ENCODE results near the gene GRXCR2.
"Not testable (repeated sequence)": the region's sequence is repeated elsewhere in the genome, so short reads cannot be mapped to it uniquely, and the experiment has no call there.

Gene GRXCR2

DNA sequence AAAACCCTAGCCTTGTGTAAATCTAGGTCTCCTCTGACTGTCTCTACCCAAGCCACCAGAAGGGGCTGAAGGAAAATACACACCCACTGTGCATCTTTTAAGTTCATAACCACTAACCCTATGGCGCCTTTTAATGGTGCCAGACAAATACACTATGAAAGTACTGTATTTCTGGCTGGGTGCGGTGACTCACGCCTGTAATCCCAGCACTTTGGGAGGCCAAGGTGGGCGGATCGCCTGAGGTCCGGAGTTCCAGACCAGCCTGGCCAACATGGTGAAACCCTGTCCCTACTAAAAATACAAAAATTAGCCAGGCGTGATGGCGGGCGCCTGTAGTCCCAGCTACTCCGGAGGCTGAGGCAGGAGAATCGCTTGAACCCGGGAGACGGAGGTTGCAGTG is 36.6 kb downstream of the GRXCR2 start:
- not testable (repeated sequence) for DNase-seq (ENCODE audit: low read depth in 2 of 3, low spot score in 1 of 3)

DNA sequence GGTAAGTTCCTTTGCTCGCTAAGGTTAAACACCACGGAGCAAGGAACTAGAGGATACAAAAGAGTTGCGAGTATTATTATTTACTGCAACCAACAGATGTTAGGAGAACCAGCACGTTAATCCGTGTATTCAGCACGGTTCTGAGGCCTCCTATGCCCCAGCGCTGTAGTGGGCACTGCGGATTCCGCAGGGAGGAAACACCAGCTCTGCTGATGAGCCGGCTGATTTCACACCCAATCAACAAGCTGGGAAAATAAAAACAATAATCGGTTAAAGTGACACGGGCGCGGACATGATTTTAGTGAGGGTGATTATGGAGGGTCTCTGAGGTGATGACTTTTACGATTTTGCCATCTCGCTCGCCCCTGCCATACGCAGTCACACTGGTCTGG is 37.0 kb downstream of the GRXCR2 start:
- no peak for DNase-seq (ENCODE audit: low read depth in 2 of 3, low spot score in 1 of 3)

DNA sequence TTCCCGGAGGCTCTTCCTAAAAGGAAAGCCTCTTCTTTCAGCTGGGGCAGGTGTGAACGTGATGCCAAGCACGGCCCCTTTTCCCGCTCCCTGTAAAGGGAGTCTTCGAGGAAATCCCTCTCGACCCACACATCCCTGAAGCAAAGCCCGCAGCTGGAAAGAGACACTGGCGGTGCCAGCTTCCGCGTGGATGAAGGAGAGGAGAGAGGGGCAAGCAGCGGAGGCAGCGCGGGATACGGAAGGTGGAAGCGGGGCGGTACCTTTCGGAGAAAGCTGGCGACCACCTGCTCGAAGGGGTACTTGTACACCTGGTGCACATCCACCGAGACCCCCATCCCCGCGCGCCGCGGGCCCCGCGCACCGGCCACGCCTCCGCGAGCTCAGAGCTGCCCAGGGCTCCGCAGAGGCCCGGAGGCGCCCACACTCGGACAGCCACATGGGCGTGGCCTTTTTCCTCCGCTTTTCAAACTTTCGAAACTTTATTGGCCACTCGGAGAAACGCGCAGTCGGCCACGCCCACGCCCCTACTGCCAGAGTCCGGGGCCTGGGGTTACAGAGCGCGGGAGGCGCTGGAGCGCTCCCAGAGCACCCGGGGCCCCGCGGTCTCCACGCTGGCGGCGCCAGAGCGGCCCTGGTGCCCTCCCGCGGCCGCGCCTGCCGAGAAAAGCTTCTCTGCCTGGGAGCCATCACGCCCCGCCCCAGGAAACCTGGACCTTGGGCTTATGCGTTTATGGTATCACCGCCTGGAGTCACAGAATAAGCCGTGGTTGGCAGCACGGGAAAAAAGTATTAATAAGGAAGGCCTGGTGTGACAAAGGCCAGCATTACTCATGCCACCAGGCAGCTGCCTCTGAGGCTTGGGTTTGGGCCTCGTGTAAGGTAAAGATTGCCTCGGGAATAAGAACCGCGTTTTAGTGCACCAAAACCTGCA is 37.6 kb downstream of the GRXCR2 start, which contains the start of gene PRELID2:
PRELID2 (minus strand) TSS at position 426 of the 931 bp plus-strand sequence; CDS start at position 335, 91 bp downstream.
- DNase-seq (ENCODE audit: low read depth in 2 of 3, low spot score in 1 of 3), result peak; percentile 32 to 46 (median 42)

DNA sequence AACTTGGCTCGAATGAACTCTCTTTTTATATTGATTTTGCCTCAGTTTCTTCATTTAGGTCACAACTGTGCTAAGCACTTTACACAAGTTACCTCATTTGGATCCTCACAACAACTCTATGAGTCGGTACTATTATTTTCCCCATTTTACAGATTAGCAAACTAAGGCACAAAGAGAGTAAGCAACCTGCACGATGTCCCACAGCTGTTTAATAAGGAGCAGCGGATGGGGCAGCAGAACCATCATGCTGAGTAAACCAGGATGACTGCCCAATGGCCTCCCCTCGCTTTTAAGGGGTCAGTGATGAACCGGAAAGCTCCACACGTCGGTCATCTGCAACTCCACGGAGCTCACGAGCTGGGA is 38.3 kb downstream of the GRXCR2 start:
- DNase-seq (ENCODE audit: low read depth in 2 of 3, low spot score in 1 of 3), result no peak

DNA sequence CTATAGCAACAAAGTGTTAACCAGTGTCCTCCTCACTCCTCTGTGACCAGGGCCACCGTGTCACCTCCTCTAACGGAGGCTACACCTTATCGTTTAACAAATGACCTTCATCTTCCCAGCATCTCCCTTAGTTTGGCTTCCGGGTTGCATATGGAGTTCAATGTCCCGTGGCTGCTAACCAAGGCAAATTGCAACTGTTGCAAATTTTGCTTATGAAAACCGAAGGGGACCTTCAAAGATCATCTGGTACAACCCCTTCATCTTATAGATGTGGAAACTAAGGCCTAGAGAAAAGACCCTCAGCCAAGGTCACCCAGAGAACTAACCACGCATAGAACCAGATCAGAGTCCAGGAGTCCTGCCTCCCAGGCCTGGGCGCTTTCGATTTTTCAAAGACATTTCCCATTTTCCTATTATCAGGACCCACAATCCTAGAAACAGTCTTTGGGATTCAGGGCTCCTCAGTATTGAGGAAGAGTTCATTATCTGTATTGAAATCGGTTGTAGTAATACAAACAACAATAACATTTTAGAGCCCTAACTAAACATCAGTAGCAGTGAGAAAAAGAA is 39.1 kb downstream of the GRXCR2 start:
- no peak for DNase-seq (ENCODE audit: low read depth in 2 of 3, low spot score in 1 of 3)

DNA sequence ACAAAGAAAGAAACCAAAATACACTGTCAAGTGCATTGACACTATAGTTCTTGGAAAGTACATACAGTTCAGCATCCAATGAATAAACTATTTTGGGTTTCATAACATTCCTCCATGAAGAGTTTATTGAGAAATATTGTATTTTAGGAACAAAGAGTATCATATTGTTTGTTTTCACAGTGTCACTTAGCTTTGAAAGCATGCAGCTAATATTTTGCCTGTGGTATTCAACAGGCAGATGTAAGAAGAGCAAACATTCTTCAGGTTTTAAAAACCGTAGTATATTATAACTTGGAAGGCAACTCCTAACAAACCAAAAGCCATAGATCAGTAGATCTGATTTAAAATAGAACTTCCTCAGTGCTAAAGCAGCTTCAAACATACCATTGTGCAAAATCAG is 42.2 kb downstream of the GRXCR2 start:
- DNase-seq (ENCODE audit: low read depth in 2 of 3, low spot score in 1 of 3), result no peak

DNA sequence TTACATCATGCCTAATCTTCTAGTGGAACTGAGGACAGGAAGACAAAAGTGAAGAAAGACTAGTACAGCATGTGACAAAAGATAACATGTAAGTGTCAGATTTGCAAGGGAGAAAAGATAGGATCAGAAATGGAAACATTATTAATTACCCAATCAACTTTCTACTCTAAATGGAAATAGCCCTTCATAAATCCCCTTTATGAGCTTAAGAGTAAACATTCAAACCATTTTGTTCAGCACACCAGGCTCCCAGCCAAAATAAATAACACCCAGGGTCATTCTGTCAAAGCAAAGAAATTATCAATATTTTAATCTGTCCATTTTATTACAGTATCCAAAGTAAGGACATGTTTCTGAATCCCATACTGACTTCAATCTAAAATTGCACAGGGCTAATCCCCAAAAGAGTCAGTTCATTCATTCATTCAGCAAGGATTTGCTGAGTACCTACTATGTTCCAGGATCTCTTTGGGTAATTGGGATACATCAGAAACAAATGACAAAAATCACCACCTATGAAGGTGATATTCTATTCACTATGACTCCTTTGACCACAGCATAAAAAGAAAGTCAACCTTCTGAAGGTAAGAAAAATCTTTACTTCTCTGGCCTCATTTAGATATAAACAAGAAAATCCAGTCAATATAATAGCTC is 43.0 kb downstream of the GRXCR2 start:
- DNase-seq (ENCODE audit: low read depth in 2 of 3, low spot score in 1 of 3), result no peak

DNA sequence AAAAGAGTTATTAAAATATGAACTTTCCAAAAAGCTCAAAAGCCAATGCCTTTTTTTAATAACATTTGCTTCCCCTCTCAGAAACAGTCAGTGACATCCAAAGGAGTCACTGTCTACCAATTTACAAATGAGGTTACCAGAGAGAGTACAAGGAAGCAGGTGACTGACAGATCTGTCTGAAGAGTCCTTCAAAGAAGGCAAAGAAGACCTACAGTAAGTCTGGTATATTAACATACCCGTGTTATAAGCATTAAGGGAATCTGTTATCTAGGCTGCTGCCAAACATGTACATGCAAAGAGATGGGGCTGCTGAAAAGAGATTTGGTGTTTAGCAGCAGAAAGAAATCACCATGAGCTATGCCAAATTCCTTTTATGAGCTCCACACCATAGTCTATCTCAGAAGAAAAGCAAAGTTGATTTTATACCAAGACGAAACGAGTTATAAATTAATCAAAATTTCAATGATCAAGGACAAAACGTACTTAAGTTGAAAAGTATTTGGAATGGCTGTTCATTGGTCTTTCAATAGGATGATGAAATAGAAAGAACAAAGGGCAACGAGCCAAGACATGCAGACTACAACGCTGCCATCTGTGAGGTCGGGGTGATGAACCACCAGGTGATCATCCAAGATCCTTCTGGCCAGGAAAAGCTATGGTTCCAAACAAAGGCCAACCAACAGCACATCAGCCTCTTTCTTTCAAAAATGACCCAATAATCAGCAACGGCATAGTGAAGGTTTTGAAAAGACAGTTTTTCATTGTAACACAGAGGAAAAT is 45.7 kb downstream of the GRXCR2 start:
- DNase-seq (ENCODE audit: low read depth in 2 of 3, low spot score in 1 of 3), result no peak

DNA sequence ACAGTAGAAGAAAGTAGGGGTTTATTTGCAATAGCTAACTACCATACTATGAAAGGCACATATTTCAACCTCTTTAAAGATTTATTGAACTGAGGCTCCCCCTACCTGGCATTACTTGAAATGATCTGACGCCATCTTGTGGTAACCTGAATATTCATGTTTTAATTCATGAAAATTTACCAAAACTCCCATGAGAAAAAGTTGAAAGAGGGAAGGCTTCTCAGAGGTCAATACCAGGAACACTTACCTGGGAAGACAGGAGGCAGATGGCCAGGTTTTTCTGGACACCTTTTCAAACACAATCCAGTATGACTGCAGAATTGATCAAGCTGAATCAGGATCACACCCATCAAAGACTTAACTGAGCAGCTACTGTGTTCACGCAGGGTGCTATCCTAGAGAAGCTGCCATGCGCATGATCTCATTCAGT is 47.0 kb downstream of the GRXCR2 start:
- DNase-seq (ENCODE audit: low read depth in 2 of 3, low spot score in 1 of 3), result no peak

DNA sequence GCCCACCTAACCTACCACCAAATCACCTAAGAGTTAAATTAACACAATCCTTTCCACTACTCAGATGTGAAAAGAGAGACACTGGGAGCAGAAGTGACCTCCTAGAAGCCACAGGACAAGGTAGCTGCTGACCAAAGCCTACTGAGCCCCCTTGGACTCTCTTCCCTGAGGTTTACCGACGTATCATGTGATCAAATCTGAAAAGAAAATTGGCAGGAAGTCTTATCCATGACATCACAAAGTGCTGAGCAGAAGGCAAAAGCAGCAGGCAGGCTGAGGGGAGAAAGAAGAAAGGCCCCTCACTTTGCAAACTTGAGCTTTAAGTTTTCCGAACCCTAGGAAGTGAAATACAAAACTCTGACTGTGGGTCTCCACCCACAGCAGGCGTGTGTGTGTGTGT is 48.8 kb downstream of the GRXCR2 start:
- DNase-seq (ENCODE audit: low read depth in 2 of 3, low spot score in 1 of 3), result no peak

DNA sequence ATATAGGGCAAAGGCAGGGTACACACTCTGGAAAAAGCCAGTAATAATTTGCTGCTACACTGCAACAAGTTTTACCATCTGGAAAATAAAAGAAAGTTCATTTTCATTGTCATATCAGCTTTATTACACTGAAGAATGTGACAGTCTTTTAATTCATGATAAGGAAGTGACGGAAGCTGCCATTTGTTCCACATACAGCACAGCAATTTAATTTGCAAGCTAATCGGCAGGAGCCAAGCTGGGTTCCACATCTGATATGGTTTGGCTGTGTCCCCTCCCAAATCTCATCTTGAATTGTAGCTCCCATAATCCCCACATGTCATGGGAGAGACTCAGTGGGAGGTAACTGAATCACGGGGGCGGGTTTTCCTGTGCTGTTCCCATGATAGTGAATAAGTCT is 54.2 kb downstream of the GRXCR2 start:
- no peak for DNase-seq (ENCODE audit: low read depth in 2 of 3, low spot score in 1 of 3)

DNA sequence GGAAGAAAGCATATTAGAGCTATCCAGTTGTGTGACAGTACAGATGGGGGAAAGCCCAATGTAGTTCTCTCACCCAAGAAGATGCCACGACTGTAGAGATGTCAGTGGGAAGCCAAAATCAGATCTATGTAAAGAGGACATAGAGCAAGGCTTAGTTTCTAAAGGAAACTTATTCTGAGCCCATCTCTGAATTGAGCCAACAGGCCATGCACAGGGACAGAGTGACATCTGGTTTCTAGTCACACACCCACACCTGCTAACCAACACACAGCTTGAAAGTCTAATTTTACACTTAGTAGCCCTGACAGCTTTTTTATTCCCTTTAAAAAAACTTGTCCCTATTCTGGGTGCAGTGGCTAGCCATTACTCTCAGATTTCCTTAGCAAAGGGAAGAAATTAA is 59.9 kb downstream of the GRXCR2 start:
- no peak for DNase-seq (ENCODE audit: low read depth in 2 of 3, low spot score in 1 of 3)

DNA sequence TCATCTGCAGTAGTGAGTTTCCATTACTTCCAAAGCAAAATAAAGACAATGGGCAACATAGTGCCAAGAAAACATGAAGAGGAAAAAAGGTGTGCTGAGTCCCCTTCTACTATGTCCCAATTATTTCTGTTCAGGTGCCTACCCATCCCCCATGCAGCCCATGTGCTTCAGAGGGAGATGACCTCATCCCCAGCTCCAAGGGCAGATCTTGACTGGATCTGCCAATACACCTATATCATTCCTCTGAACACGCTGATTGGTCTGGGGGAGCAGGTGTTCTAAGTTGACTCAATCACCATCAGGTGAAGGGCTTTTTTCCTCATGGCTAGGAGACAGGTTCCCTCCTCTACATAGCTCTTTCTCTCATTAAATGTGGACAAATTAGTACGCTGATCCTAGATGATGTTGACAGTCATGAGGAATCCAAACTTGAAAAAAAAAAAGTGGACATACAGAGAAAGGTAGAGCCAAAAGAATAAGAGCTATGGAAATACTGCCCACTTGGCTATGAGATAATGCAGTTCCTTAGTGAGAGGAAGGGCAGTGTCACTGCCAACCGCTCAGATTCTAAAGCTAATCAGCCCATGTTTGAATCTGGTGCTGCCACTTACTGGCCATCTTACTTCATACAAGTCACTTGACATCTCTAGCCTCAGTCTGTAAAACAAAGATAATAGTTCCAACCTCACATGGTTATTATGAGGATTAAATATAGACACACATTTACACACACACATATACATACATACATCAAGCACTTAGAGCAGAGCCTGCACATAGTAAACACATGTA is 60.8 kb downstream of the GRXCR2 start:
- DNase-seq (ENCODE audit: low read depth in 2 of 3, low spot score in 1 of 3), result no peak
